SU-DHL-6 (cell line): ENCODE data around the gene ENDOU.

Experiments used
- CTCF ChIP-seq: fragments of 200-600 bp; sonication (generic); IDR thresholded peaks from one replicate; pipeline ENCODE4 v1.5.1; 2017; ENCODE audit warnings: antibody characterized with exemption, mild to moderate bottlenecking, low read length, moderate library complexity; ENCODE audit not compliant: insufficient read depth, poor library complexity, severe bottlenecking
- EZH2phosphoT487 ChIP-seq: fragments of 200-600 bp; sonication (generic), shearing (Covaris generic); conservative IDR thresholded peaks from 2 replicates; pipeline ENCODE4 v1.6.1; 2018; ENCODE audit warnings: mild to moderate bottlenecking, antibody characterized with exemption, low read length, moderate library complexity, mixed read lengths

DNA sequence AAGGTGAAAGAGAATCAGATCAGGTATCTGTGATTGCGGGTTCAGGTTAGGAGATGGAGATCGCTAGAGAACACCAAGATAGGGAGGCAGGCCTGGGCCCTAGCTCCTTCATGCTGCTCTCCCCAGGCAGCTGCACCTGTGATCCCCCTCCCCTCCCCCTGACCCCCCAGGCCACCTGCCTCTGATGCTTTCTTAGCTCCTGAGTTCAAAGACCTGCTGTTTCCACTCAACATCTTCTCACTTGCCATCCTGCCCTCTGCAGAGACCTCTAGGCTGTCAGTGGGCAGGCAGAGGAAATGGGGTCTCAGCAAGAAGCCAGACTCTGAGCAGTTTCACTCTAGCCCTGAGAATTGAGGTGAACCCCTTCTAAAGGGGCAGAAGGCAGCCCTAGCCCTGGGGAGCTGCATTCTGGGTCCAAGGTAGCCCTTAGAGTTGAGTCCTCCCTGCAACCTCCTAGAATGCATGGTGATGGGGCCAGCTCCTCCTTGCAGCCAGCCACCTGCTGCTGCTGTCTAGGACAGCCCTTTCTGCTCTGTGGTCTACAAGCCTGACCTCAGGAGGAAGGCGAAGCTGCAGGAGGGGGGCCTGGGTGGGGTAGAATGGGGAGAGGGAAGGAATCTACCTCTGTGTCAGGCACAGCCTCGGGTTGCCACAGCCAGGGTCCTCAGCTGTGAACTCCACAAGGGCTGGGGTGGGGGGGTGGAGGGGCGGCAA lies 41.4 kb upstream of the ENDOU start:
- TF ChIP-seq CTCF (no peak), EZH2phosphoT487 (no peak)
